Right kidney (tissue), 1 donor: ENCODE results near the gene FBXL7.

Source experiments
- DNase-seq: peaks from one replicate; pipeline ENCODE4 v3.0.0-alpha.2; 2016

Gene FBXL7

DNA sequence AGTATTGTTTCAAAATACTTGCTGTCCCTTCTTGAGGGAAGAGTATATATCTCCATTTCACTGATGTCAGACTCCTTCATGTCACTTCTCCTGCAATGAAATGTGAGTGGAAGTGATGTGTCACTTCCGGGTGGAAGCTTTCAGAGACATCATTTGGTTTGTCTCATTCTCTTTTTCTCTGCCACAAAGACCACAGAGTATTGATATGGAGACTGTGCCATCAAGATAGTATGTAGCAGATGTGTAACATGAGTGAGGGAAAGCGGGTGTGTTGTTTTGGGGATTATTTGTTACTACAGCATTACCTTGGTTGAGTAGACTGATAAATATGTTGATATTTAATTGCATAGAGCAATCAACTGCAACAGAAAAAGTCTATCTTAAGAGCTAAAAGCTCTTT lies 169.8 kb downstream of the FBXL7 start:
- DNase-seq = no peak

DNA sequence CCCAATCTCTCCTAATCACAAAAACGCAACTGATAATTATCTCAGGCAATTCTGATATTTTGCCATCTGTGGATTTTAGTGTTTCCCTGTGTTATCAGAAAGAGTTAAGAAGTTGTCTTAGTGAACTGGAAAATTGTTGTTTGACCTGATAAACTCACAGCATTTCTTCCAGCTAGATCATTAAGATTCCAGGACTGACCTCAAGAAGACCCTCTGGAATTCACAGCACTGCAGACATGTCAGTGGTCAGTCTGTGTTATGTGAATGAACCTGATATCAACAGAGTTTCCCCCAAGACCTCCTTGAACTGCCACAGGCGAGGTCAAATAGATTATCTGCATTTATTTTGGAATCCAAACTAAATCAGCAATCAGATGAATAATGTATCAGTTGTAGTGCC lies 174.7 kb downstream of the FBXL7 start:
- DNase-seq = no peak

DNA sequence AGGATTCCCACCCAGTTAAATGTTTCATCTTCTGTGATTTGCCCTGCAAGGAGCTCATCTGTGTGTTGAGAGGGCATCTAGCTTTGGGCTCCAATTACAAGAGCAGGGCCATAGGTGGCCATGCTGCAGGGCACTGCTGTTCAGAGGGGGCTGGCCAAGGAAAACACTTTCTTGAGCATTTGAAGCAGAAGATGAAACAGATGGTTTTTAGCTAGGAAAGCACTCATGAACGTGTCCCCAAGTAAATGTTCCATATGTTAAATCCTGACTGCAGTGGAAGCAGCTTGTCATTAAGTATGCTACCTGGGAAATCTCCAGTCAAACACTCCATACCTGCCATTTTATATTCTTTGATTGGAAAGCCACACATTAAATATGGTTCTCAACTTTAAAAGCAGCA lies 176.6 kb downstream of the FBXL7 start:
- no peak for DNase-seq

DNA sequence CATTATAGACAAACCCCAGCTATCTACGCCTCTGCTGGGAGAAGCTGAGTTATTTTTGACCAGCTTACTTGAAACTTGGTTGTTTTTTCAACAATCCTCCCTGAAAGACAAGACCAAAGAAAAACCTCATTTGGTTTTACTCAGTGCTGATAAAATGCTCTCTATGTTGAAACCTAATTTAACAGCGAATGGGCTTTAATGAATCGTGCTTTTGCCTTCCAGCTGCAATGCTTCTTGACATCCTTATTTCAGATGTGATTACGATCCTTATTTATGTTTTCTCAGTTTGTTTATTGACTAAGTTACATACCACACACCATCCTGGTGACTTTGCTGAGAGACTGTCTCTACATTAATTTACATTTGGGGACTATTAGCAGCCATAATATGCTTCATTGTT lies 179.2 kb downstream of the FBXL7 start:
- DNase-seq = no peak

DNA sequence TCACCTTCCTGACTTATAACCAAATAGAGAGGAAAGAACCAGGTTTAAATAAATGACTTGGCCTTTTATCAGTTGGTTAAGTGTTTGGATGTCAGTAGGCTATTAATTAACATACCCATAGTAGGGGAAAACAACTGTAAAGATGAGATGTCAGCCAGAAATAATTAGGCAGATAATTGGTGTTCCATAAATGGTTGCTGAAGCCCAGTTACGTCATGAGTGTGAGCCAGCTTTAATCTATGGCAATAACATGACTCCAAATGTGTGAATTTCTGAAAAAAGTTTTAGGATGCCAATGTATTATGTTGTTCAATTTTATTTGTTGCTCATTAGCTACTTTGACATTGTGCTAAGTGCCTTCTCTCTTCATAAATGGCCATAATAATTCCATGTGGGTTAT lies 180.5 kb downstream of the FBXL7 start:
- DNase-seq = no peak

DNA sequence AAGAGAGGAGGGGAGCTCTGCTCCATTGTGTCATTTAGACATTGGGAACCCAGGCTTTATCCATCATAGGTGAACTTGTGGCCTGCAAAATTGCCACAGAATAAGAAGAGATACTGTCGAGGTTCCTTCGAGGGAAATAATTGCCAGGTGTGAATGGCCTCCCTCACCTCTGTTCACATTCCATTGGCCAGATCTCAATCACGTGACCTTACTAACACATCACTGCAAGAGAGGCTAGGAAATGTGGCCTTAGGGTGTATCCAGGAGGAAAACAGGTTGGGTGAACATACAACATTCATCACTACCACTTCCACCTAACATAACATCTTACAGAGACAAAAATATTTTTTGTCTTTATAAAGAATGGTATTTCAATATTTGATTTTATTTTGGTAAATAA lies 182.1 kb downstream of the FBXL7 start:
- DNase-seq = no peak

DNA sequence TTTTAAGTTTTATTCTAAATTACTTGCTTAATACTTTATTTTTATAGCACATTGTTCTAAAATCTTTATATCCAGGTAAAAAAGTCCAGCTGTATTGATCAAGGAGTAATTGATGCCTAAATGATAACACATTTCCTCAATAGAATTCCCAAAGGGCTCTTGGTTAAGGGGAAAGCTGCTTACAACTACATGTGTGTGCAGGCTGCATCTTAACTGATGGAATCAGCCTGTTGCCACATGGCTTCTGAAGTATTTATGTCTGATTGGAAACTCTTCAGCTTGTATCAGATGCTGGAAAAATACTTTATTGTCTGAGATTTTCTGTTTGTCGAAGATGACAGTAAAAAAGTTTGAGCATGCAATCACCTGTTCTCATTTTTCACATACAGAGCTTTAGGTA lies 182.6 kb downstream of the FBXL7 start:
- DNase-seq = no peak

DNA sequence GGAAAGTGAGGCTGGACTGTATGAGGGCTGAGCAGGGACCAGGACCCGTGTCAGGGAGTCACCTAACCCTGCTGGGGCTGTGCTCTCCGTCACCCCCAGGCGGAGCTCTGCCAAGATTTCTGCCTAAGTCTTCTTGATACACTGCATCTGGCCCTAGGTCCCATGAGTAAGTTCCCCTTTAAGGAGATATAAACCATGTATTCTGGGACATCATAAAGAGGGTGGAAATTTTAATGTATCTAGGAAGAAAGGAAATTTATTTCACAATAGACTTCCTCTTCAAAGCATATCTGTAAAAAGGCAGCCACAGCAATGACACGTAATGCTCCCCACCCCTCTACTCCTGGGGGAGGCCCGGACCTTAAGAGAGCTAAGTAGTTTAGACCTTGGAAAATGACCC lies 183.4 kb downstream of the FBXL7 start:
- no peak for DNase-seq

DNA sequence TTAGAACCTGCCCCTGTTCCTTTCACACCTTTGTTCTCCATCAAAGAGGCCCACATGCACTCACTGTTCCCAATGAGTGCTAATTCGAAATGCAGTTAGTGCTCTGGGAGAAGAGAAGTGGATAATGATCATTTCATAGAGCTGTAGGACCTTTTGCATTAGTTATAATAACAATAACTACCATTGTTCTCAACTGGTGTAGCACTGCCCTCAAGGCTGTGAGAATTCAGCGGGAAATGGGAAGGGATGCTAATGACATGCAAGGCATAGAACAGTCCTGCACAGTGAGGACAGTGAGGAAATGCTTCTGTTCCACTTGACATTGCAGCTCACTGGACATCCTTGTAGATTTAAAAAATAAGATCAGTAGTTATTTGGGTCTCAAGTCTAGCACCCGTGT lies 187.4 kb downstream of the FBXL7 start:
- no peak for DNase-seq

DNA sequence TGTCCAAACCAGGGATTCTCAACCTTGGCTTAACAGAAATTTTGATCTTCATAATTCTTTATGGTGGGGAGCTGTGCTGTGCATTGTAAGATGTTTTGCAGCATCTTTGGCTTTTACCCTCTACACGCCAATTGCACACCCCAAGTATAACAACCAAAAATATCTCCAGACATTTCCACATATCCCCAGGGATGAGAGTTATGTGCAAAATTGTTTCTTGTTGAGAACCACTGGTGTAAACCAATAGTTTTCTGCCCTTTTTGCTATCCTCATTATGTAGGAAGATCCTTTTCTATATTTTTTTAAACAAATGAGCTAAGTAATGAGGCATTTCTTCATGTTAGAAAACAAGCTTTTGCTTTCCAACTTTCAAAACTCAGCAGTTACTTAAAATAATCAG lies 189.9 kb downstream of the FBXL7 start:
- DNase-seq = no peak

DNA sequence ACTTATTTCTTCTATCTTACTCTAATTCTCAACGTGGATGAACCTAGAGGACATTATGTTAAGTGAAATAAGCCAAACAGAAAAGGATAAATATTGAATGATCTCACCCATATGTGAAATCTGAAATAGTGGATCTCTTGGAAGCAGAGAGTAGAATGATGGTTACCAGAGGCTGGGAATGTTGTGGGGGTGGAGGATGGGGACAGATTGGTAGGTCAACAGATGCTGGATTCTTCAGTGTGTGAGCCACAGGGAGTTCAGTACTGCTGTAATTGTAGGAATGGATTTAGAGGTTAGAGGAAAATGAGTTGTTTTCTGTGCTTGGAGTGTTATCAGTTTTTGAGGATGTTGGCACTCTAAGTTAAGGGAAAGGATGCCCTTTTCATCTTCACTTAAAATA lies 190.6 kb downstream of the FBXL7 start:
- DNase-seq = no peak

DNA sequence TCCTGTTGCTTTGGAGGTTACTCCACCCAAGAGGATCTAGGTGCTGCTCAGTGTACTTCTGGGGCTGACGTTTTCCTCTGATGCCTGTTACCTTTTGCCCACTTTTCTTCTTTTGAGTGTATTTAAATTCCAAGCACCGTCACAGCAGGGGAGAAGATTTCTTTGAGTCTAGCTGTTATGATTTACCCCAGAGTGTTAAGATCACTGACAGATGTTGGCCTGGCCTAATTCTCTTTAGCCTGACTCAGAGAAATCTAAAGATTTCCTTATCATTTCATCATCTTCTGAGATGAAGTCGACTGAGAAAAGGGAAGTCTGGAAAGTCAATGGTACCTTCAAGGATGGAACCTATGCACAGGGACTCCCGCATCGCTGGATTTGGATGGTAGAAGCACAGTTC lies 191.5 kb downstream of the FBXL7 start:
- no peak for DNase-seq

DNA sequence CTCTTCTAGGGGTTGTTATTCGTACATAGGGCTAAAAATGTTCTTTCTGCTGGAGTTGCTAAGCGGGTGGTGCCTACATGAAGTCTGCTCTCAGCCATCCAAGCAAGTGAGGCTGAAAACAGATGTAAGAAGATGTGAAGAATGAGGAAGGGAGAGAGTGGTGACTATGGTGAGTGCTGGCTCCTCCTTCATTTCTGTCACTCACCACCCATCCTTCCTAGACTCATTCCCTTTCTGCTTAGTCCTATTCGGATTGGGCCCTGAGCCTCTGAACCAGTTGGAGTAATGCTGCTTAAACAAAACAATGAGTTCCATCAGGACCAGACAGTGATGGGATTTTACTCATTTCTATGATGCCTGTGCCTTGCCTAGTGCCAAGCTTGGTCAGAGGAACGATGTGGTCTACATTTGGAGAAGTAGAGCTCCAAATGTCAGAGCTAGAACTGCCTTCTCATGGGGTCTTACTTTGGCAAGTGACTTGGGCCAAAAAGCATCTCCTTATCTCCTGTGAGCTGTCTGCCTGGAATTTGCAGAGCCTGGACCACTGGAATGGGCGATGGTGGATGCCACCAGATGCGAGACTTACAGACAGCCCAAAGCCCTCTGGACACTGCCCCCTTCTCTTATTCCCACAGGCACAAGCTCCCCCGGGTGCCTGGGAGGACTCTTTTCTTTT lies 192.9 kb downstream of the FBXL7 start:
- DNase-seq = no peak

DNA sequence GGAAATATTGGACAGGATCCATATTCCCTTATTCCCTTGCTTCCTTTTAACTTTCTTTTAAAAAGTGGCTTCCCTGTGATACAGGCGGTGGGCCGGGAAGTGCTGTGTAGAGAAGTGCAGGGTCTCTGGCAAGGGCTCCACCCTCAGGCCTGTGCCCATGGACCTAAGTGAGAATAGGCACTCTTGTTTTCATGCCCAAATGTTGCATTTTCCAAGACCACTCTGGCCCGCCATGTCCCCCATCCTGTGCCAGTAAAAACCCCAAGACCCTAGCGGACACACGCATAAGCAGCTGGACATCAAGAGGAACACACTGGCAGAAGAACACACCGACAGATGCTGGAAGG lies 193.4 kb downstream of the FBXL7 start:
- no peak for DNase-seq

DNA sequence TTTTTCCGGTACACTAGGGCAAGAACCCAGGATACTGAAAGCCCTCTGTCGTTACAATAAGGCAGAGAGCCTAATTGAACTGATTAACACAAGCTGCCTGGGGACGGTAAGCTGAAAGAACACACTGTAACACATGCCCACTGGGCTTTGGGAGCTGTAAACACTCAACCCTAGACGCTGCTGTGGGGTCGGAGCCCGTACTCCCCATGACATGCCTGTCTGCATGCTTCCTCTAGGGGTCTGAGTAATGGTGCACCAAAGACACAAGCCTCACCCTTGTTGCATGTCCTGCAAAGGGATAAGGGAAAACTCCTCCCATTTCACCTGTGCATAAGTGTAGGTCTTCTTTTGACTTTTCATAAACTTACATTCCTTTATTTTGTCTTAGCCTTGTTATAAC lies 194.0 kb downstream of the FBXL7 start:
- no peak for DNase-seq

DNA sequence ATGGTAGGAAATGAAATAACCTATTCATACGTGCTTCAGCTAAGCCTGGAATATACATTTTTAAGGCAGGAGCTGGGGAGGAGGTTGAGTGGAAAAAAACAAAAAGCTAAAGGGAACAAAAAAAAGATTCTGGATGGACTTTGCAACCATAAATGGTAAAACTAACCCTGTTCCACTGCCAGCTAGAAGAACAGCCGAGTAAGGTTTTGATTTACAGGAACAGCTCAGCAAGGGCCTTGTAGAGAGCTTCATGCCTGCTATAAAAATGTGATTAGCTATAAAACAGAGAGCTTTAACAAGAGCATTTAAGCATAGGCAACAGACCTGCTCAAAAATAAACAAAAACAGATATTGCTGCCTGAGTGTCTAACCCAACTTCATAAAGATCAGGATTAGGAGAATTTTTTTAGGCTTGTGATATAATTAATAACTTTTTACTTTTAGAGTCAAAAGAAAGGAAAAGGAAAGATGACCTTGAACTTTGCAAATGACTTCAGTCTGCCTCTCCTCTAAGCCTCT lies 194.8 kb downstream of the FBXL7 start:
- peak; percentile 6 for DNase-seq

DNA sequence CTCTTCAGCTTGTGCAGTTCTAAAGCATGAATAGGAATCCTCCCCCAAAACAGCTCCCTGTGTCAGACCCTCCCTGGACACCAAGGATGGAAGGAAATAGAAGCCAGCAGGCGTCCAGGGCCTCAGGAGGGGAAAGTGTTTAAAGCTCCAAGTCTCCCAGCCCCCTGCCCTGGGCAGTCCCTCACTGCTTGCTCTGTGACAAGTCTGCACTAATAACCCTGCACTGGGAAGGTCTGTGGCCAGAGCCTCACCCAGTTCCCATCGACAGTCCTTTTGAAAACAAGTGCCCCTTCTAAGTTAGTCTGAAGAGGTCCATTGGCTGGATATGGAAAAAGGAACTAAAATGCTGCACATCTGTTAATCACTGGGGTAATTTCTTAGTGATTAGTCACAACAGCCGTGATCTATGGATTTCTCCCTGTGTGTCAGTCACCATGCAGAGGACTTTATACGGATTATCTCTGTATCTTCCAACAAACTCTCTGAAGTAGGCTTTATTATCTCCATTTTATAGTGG lies 195.3 kb downstream of the FBXL7 start:
- DNase-seq = peak; percentile 46

DNA sequence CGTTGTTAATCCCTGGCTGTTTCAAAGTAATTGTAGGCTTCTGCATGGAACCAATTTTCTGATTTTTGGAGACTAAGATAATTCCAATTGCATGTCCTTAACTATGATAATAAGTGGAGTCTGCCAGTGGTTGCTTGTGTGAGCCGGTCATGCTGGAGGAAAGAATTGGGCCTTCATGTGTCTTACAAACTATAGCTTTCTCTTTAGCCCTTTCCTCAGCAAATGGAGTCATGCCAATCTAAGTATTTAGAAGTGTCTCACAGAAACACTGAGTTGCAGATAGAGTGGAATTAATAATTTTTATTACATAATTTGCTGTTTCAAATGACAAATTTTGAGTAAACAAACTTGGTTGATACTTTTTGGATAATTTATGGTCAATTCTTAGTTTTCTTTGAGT lies 200.4 kb downstream of the FBXL7 start:
- DNase-seq = no peak

DNA sequence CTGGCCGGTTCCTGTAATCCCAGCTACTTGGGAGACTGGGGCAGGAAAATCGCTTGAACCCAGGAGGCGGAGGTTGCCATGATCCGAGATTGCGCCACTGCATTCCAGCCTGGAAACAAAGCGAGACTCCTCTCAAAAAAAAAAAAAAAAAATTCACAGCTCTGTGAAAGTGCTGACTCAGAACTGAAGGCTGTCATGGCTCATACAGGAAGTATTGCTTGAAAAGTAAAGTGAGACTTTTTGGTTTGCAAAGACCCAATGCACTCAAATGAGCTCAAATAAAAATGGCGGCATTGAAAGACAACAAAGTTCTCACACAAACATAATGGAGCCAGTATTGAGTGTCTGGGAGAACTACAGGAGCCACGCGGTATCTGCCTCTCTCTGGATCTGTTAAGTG lies 202.1 kb downstream of the FBXL7 start:
- DNase-seq = no peak

DNA sequence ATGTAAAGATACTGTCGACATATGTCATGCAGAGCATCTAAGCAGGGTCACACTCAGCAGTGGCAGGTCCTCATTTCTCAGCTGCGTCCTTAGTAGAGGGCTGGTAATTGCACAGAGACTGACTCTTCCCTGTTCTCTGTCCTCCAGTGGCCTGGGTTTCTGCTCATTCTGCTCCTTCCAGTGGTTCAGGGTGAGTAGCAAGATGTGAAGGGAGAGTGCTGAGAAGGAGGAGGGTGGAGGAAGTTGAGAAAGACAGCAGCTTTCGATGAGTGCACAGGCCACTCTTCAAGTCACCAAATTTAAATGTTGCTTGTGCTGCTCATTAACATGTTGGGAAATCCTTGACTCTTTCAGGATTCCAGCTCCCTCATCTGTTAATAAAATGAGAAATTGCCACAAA lies 203.9 kb downstream of the FBXL7 start:
- DNase-seq = no peak

DNA sequence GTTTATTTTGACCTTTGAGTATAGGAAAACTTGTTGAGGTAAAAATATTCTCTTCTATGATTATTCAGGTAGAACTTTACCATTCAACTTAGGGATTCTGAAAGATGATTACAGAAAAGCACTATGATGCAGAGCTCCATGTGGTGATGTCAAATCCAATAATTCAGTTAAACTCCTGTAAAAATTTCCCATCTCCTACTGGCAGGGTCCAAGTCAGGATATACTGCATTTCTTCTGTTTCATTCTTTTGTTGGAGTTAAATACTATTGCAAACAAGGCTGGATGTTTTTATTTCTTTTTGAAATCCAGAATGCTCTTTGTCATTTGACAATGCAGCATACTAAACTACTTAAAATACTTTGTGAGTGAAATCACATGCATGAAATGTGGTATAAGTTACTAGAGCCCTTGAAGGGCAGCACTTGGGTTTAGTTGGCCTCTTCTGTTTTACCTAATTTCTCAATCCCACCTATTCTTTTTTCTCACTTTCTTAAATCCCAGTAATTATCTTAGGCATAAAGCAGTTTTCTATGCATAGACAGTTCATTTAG lies 204.5 kb downstream of the FBXL7 start:
- DNase-seq = no peak

DNA sequence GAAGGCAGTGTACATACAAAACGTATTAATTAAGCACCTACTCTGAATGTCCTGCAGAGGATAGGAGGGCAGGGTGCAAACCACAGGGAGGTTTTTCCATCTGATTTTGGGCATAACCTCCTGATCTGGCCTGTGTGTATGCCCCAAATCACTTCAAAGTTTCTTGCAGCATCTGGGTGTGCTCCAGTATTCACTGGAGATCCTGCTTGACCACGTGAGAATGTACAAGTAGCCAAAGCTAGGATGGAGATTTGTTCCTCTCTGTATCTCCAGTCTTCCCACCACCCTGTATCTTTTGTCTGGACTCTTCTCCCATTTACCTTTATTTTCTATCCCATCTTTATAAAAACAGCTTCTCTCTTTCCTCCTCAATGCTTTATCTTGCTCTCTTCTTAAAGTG lies 207.7 kb downstream of the FBXL7 start:
- DNase-seq = no peak

DNA sequence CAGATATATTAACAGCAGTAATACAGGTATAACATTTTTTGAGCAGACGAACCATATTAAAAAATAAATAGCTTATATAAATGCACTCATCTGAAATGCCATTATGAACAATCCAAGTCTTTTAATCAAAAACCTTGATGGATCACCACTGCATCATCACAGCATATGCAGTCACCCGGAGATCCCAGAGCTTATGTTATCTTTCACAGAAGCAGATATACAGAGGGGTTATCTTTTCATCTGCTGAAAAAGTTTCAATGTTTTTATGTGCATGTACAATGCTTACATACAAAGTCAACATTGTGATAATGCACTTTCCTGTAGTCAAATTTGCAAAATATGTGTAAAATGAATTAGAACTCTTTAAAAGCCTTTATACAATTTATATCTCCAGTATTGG lies 211.9 kb downstream of the FBXL7 start:
- no peak for DNase-seq

DNA sequence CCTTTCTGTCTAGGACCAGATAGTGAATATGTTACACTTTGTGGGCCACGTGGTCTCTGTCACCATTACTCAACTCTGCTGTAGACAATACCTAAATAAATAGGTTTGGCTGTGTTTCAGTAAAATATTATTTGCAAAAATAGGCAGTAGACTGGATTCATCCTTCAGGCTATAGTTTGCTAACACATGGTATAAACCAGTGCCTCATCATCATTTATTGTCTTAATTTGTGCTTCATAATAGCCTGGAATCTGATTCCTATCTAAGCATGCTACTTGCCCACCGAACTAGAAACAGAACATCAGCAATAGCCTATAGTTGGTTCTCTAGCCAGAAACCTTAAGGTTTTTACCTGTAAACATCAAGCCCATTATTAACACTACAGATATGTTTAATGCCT lies 215.6 kb downstream of the FBXL7 start:
- no peak for DNase-seq

DNA sequence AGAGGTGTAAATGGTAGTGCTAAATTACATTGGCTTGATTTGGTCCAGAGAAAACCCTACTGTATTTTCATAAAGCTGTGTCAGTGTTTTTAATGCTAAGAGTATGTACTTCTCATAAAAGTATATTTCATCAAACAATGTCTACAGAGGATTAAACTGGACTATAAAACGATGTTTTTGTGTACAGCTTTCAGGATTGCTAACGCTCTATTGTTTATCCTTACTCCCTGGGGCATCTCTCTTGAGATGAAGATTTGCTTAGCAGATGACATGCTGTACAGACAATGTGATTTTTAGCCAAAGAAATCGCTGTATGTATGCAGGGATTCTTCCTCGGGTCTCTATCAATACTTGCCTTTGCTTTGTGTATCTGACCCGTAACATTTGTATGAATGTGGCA lies 216.0 kb downstream of the FBXL7 start:
- no peak for DNase-seq
